ENCODE measurements around the gene AGBL5.
A peak's percentile ranks its signal among the peaks of the same experiment; 100 is the strongest.
"Not testable (repeated sequence)": the region's sequence is repeated elsewhere in the genome, so short reads cannot be mapped to it uniquely, and the experiment has no call there.

Gene AGBL5

DNA sequence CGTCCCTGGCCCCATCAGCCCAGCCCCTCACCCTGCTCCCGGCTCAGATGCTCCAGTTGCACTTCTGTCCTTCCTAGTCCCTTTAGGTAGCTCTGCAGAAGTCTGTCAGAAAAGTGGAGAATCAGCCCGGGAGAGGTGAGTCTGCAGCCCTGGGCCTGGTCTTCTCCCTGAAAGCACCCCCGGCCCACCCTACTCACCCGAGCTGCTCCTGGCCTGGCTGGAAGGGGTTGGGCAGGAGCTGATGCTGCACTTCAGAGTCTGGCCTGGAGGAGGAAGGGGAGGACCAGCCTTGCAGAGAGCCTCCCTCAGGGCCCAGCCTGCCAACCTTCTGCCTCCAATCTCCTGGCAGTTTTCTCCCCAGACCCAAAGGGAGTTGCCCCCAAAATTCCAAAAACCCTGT is 50.9 kb downstream of the AGBL5 start:
- no peak for DNase-seq
- TF ChIP-seq POLR2A (IDR thresholded peaks at IDR 0.05; ENCODE audit: low read length), result no peak
- no peak for TF ChIP-seq GATA1 (IDR thresholded peaks at IDR 0.05; ENCODE audit: low read depth, low read length)

DNA sequence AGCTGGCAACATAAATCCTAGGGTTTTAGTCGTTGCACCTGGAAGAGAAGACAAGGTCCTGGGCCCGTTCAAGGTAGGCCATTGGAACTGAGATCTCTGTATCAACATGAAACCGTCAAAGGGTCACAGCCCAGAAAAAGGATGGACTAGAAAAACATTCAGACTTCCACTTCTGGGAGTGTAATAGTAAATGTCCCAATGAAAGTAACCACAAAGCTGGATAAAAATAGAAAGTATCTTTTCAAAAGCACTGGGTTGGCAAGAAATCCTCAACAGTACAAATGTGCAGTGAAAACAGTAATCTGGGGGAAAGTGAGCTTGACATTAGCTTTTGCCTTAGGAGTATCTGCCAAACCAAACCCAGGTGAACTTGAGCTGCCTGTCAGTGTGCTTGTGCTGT is 54.5 kb downstream of the AGBL5 start:
- TF ChIP-seq POLR2A (IDR thresholded peaks at IDR 0.05; ENCODE audit: low read length) (no peak), GATA1 (IDR thresholded peaks at IDR 0.05; ENCODE audit: low read depth, low read length) (no peak)
- DNase-seq, result no peak

DNA sequence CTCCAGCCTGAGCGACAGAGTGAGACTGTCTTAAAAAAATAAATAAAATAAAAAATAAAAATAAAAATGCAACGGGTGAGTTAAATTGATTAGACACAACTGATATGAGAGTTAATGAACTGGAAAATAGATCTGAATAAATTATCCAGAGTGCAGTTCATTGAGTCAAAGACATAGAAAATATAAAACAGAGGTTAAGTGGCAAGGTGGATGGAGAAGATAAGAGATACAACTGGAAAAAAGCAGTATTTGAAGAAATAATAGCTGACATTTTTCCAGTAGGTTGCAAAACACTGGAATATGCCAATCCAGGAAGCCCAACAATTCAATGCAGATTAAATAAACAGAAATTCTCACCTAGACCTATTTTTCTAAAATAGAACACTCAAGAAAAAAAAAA is 56.8 kb downstream of the AGBL5 start:
- TF ChIP-seq GATA1 (IDR thresholded peaks at IDR 0.05; ENCODE audit: low read depth, low read length), result no peak
- TF ChIP-seq POLR2A (IDR thresholded peaks at IDR 0.05; ENCODE audit: low read length), result no peak
- DNase-seq, result no peak

DNA sequence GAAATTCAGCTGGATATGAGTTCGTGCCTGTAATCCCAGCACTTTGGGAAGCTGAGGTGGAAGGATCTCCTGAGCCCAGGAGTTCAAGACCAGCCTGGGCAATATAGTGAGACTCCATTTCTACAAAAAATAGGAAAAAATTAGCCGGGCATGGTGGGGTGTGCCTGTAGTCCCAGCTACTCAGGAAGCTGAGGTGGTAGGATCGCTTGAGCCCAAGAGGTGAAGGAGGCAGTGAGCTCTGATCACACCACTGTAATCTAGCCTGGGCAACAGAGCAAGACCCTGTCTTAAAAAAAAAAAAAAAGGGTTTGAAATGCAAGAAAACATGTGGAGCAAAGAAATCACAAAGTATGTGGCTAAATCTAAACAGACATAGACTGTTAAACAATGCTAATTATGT is 57.6 kb downstream of the AGBL5 start:
- TF ChIP-seq GATA1 (IDR thresholded peaks at IDR 0.05; ENCODE audit: low read depth, low read length), result no peak
- no peak for TF ChIP-seq POLR2A (IDR thresholded peaks at IDR 0.05; ENCODE audit: low read length)
- no peak for DNase-seq

DNA sequence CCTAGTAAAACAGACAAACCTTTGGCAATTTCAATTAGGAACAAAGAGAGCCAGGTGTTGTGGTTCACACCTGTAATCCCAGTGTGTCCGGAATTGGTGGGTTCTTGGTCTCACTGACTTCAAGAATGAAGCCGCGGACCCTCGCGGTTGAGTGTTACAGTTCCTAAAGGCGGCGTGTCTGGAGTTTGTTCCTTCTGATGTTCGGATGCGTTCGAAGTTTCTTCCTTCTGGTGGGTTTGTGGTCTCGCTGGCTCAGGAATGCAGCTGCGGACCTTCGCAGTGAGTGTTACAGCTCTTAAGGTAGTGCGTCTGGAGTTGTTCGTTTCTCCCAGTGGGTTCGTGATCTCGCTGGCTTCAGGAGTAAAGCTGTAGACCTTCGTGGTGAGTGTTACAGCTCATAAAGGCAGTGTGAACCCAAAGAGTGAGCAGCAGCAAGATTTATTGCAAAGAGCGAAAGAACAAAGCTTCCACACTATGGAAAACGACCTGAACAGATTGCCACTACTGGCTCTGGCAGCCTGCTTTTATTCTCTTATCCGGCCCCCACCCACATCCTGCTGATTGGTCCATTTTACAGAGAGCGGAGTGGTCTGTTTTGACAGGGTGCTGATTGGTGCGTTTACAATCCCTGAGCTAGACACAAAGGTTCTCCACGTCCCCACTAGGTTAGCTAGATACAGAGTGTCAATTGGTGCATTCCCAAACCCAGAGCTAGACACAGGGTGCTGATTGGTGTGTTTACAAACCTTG is 59.3 kb downstream of the AGBL5 start:
- not testable (repeated sequence) for DNase-seq

DNA sequence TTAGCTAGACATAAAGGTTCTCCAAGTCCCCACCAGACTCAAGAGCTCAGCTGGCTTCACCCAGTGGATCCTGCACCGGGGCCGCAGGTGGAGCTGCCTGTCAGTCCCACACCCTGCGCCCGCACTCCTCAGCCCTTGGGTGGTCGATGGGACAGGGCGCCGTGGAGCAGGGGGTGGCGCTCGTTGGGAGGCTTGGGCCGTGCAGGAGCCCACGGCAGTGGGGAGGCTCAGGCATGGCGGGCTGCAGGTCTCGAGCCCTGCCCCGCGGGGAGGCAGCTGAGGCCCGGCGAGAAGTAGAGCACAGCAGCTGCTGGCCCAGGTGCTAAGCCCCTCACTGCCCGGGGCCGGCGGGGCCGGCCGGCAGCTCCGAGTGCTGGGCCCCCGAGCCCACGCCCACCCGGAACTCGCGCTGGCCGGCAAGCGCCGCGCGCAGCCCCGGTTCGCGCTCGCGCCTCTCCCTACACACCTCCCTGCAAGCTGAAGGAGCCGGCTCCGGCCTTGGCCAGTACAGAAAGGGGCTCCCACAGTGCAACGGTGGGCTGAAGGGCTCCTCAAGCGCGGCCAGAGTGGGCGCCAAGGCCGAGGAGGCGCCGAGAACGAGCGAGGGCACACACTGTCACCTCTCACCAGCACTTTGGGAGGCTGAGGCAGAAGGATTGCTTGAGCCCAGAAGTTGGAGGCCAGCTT is 60.1 kb downstream of the AGBL5 start:
- not testable (repeated sequence) for DNase-seq

DNA sequence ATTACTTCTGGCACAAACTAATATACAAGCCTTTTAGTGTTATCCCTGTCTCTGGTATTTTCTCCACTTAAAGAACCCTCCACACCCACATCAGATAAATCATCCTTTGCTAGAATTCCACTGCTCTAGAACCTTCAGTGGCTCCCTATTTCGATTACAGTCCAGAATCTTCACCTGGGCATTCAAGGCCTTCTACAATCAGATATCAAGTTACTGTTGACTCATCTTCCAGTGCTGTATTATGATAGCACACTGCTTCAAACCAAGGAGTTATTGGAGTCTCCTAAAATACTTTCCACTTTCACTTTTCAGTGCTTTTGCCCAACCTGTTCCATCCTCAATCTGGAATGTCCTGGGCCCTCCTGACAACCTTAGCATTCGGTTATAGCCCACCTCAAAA is 64.1 kb downstream of the AGBL5 start:
- no peak for DNase-seq
- TF ChIP-seq POLR2A (IDR thresholded peaks at IDR 0.05; ENCODE audit: low read length) (no peak), GATA1 (IDR thresholded peaks at IDR 0.05; ENCODE audit: low read depth, low read length) (no peak)

DNA sequence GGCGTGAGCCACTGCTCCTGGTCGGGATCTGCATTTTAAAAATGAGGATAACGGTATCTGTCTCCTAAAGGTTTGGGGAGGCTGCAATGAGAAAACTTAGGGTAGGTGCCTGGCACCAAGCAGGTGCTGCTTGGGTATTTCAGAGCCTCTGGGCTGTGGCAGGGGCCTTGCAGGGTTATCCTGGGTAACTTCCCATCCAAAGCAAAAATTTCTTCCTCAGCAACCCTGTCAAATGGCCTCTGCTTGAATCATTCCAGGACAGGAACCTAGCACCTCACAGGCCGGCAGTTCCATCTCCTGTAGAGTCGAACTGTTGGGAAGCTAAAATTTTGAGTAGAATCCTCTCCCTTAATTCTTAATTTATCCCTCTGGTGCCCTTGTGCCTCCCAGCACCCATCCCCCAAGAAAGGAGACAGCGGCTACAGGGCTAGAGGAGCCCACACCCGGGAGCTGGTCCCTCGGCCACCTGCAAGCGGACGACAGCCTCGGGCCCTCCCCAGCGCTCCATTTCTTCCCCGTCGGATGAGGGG is 66.6 kb downstream of the AGBL5 start:
- DNase-seq, result no peak
- TF ChIP-seq GATA1 (IDR thresholded peaks at IDR 0.05; ENCODE audit: low read depth, low read length) (no peak), POLR2A (IDR thresholded peaks at IDR 0.05; ENCODE audit: low read length) (no peak)

DNA sequence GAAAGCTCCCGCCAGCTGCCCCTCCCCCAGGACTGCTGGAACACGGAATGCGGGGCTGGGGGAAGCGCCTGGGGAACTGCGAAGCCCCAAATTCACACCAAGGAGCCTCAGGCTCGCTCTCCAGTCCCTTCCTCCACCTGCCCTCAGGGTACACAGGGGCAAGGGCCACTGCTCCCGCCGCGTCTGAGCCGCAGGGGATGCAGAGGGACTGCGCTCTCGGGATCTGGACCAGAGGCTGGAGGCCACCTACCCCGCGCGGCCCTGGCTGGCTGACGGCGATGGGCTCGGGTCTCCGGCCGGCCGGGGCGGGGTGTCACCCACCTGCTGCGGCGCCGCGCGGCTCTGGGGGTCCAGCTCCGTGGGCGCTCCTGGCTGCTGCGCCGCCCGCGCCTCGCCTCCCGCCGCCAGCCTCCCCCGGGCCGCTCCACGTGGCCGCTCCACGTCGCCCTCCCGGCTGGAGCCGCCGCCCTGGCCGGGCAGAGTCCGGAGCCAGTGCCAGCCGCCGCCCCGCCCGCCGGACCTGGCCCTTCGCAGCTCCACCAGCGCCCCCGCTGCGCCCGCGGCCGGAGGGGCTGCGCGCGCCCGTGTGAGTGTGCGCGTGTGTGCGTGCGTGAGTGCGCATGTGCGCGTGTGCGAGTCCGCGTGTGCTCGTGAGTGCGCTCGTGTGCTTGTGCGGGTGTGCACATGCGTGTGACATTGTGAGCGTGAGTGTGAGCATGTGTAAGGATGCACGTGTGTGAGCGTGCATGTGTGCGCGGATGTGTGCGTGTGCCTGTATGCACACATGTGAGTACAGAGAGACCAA is 67.3 kb downstream of the AGBL5 start, which contains the start of gene CGREF1:
Gene CGREF1, minus strand, starts transcription at position 604 of the 805 bp plus-strand sequence. CDS start 14,762 bp downstream, outside the sequence.
- TF ChIP-seq POLR2A (IDR thresholded peaks at IDR 0.05; ENCODE audit: low read length) (no peak), GATA1 (IDR thresholded peaks at IDR 0.05; ENCODE audit: low read depth, low read length) (no peak)
- DNase-seq, result peak; percentile 13 to 30

DNA sequence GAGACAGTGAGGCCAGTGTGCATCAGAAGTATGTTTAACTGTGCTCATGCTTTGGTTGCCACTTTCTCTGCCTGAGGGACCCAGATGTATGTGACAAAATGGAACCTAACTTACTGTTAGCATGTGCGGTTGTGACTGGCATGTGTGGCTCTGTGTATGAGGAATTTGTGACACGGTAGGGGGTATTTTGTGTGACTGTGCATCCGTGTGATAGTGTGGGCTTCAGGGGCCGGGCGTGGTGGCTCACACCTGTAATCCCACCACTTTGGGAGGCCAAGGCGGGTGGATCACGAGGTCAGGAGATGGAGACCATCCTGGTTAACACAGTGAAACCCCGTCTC is 67.8 kb downstream of the AGBL5 start:
- DNase-seq, result not testable (repeated sequence)
